GM18517 (cell line): ENCODE results near the gene PIK3CG.
"Not testable (repeated sequence)": the region's sequence is repeated elsewhere in the genome, so short reads cannot be mapped to it uniquely, and the experiment has no call there.

Experiments used
- ATAC-seq: cut with Tn5 transposase; IDR thresholded peaks from one replicate; pipeline ENCODE4 v1.9.1; 2021; ENCODE audit warnings: mild to moderate bottlenecking, moderate library complexity; ENCODE audit not compliant: unreplicated experiment

PIK3CG gene

DNA sequence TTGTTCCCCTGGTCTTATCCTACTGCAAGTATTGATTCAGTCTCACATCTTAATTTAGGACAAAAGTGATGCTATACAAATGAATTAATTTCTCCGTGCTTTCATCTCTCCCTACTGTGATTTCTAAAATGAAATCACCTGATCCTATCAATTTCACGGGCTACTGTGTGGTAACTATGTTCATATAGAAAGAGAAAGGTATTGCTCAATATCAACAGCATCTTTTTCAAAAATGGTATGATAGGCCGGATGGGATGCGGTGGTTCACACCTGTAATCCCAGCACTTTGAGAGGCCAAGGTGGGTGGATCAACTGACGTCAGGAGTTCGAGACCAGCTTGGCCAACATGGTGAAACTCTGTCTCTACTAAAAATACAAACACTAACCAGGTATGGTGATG is 71.2 kb downstream of the PIK3CG start:
- ATAC-seq: no peak

DNA sequence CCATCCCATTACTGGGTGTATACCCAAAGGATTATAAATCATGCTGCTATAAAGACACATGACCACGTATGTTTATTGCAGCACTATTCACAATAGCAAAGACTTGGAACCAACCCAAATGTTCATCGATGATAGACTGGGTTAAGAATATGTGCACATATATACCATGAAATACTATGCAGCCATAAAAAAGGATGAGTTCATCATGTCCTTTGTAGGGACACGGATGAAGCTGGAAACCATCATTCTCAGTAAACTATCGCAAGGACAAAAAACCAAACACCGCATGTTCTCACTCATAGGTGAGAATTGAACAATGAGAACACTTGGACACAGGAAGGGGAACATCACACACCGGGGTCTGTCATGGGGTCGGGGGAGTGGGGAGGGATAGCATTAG is 73.0 kb downstream of the PIK3CG start:
- not testable (repeated sequence) for ATAC-seq

DNA sequence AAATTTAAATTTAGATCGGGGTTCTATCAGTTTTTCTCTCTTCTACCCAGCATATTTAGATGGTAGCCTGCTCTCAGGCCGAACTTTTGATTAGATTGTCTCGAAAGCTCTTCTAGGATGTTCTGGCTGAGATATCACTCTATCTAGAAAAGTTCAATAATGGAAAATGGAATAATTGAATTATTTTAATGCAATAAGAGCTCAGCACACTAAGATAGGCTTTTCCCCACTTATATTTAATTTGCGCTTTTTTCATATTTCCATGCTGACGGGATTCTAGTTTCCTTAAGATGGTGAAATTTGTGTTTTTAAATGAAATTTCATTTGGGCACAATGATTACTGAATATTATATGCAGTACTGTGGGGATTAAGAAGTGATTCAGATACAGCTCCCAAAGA is 73.7 kb downstream of the PIK3CG start:
- no peak for ATAC-seq

DNA sequence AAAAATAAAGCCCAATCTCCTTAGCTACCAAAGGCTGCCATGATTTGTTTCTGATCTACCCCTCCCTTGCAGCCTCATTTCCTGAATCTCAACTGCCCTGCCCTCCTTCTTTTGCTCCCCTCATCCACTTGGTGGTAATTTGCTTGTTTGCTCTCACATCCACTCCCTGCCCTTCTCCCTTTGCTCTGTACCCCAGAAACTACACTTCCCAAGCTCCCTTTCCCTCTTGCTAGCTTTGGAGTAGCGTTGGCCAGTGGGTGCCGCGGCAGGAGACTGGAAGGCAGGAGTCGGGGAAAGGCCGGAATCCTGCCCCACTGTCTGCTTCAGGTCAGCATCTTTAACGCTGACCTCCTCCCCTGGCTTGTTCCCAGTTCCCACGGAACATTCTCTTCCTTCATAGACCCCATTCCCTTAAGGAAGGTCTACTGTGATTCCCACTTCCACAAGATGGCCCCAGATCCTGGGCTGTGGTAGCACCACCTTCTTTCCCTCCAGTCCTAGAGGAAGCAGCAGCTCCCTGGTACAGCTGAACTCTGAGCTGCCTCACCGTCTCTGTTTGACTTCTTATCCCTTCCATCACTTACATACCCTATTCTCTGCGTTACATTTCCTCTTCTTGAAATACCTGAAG is 79.1 kb downstream of the PIK3CG start:
- no peak for ATAC-seq

DNA sequence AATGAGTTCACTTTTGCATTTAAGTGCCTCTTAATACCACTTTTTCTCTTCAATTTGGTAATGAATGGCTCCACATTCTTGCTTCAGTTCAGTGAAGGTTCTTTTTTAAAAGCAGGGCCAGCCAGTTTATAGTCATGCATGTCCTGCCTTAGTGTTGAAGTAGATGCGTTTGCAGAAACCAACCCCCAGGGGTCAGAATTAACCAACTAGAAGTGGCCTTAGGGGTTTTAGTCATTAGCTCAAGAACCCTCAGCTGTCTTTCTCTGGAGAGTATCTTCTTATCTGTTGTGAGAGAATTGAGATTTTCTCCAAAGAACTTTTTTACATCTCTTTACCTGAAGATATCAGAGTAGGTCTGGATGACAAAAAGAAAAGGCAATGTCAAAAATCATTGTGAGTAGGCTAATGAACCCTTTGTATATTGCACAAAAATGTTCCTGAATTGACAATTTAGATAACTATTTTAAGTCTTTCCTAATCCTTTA is 82.2 kb downstream of the PIK3CG start:
- ATAC-seq: no peak

DNA sequence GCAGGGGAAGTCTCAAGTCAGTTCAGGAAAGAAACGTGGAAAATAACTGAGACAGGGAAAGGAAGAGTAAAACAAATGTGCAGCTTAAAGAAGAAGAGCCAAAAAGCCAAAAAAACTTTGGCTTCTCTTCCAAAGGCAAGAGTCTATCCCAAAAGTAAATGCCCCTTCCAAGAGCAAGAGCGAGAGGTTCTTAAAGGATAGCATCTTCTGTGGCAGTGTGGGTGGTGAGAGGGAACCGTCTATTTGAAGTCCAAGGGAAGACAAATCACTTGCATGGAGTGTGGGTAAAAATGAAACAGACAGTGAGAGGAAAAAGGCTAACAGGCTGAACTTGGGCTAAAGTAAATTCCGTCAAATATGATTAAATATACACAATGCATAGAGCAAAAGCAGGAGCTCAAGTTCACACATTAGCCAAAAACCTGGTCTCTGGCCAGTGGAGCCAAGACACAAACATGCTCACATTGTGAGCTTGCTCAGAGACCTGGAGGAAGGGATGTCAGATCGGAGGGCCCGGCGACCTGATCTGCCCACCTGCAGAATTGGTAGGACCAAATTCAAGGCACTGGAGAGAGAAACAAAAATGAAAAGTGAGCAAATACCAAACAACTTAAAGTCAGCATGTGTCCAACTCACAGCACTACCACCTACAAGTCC is 87.0 kb downstream of the PIK3CG start:
- no peak for ATAC-seq

DNA sequence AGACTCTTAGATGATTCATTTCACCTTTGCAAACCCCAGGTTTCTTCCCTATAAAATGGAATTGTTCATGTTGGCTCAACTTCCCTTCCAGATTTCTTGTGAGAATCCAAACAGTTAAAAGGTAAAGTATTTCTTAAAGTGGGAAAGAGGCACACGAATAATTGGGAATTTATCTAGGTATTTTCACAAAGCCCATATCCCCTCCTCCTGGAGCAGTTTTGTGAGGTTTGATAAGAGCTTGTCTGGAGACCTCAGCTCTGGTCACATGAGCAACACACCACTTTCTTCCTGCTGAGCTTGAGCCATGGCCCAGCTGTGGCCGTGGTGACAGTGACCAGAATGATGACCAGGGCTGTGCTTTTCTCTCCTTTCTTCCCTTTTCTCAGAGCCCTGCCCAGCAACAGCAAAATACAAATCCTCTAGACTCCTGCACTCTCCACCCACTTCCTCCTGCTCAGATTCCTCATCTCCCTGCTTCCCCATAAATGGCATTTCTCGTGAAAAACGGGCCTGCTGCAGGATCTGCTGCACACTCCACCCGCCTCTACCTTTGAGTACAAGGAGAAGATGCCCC is 87.7 kb downstream of the PIK3CG start:
- ATAC-seq: no peak

DNA sequence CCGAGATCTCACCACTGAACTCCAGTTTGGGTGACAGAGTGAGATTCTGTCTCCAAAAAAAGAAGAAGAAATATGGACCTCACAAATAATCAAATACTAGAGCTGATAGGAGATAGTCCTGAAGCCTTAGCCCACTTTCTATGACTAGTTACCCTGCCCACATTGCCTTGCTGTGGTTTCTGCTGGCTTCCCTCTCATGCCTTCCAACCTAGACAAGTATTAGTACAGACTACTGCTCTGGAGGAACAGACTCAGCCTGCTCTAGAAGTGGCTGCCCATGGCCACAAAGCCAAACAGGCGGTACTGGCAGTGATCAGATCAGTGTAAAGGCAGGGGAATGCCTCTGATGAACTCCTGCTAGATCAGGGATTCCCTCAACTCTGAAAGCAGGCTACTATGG is 89.8 kb downstream of the PIK3CG start:
- no peak for ATAC-seq

DNA sequence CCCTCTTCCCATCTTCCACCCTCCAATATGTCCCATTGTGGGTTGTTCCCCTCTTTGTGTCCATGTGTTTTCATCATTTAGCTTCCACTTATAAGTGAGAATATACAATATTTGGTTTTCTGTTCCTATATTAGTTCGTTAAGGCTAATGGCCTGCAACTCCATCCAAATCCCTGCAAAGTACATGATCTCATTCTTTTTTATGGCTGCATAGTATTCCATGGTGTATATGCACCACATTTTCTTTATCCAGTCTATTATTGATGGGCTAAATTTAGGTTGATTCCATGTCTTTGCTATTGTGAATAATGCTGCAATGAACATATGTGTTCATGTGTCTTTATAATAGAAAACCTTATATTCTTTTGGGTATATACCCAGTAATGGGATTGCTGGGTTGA is 90.8 kb downstream of the PIK3CG start:
- ATAC-seq: not testable (repeated sequence)
